Ovary (tissue), 3 donors: ENCODE results near the gene POLR3H.

Experiments used
- EP300 ChIP-seq: sonication (generic); formaldehyde crosslinking; IDR thresholded peaks from one replicate; pipeline ENCODE4 v1.6.1; 2017; ENCODE audit warnings: antibody characterized with exemption
- POLR2A ChIP-seq: fragments of 450-650 bp; IDR thresholded peaks from one replicate; pipeline ENCODE4 v1.6.1; 2017; ENCODE audit warnings: antibody characterized with exemption, mild to moderate bottlenecking, moderate library complexity
- TF ChIP-seq, protein P1 (sequence below), 3 donors: fragments of 450-650 bp in 2 of 3; fragments of 200-600 bp in 1 of 3; IDR thresholded peaks; one replicate each; pipeline versions ENCODE4 v1.5.1 to v1.8.0; 2016 to 2022; ENCODE audit warnings: antibody characterized with exemption in 3 of 3, mild to moderate bottlenecking in 1 of 3
- donor health status: DM: no; HTN: no; CAD: no.

DNA sequence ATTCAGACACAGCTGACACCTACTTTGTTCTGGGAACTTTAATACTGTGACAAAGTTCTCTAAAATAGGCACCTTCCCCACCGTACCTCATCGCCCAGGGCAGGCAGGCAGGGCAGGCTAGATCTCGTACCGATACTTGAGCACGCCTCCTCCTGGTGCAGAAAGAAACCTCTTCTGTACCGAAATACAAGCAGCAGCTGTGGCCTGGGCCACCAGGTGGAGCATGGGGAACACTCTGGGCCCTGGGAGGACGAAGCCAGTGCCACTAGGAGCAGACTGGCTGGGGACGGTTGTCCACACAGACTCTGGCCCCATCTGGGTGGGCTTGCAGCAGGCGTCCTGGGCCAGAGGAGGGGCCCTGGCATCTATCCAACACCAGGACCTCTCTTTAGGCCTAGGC is 32.6 kb upstream of the POLR3H start:
- no peak for TF ChIP-seq POLR2A
- TF ChIP-seq, protein P1, sequence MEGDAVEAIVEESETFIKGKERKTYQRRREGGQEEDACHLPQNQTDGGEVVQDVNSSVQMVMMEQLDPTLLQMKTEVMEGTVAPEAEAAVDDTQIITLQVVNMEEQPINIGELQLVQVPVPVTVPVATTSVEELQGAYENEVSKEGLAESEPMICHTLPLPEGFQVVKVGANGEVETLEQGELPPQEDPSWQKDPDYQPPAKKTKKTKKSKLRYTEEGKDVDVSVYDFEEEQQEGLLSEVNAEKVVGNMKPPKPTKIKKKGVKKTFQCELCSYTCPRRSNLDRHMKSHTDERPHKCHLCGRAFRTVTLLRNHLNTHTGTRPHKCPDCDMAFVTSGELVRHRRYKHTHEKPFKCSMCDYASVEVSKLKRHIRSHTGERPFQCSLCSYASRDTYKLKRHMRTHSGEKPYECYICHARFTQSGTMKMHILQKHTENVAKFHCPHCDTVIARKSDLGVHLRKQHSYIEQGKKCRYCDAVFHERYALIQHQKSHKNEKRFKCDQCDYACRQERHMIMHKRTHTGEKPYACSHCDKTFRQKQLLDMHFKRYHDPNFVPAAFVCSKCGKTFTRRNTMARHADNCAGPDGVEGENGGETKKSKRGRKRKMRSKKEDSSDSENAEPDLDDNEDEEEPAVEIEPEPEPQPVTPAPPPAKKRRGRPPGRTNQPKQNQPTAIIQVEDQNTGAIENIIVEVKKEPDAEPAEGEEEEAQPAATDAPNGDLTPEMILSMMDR (IDR thresholded peaks at IDR 0.05), result peak; percentile 15 to 64 (median 64)
- no peak for TF ChIP-seq EP300
